HCT116 (cell line): ENCODE data around the gene PRDM11. TPM values are rescaled to one million over a fixed set of nuclear protein-coding genes. Genes with fewer than 3 reads are reported as not detected.
A peak's percentile ranks its signal among the peaks of the same experiment; 100 is the strongest.

Source experiments
- ATAC-seq: fragments of 200-7000 bp; cut with Tn5 transposase; 2 replicates; pipeline ENCODE4 v1.9.1; 2020; ENCODE audit warnings: mild to moderate bottlenecking, moderate library complexity
- BruUV-seq: library from RNA; stranded (reverse); fragments of 400-500 nt; replicated peaks from 2 replicates; lab custom pipeline; 2021; lab: Mats Ljungman, UMichigan
- CTCF ChIA-PET: fragments of 300-600 bp; sonication (Branson Sonifier 250); formaldehyde crosslinking; loops from one replicate; lab custom pipeline; 2021; ENCODE audit warnings: antibody characterized with exemption; lab: Charles Lee
- POLR2A ChIA-PET: fragments of 300-600, 350-600 bp; sonication (Branson Sonifier 250); formaldehyde crosslinking; loops from one replicate; lab custom pipeline; 2021; ENCODE audit warnings: antibody characterized with exemption; lab: Charles Lee
- RAD21 ChIA-PET, 2 experiments: fragments of 300-600 bp; sonication (Branson Sonifier 250); formaldehyde crosslinking; loops; one replicate each; lab custom pipeline; 2023; ENCODE audit warnings: low total read pairs in 2 of 2; ENCODE audit not compliant: uncharacterized antibody in 2 of 2, unreplicated experiment in 2 of 2, low non-redundant PET in 1 of 2; lab: Charles Lee
- DNase-seq: peaks from one replicate; pipeline ENCODE4 v3.0.0-alpha.2; 2010; ENCODE audit warnings: low read depth, low spot score
- H2AFZ ChIP-seq: fragments of 200-600 bp; shearing (Covaris generic), sonication (generic); 2 replicates; pipeline ENCODE4 v1.6.1; 2017; ENCODE audit warnings: low read depth, mixed run types, mixed read lengths, antibody characterized with exemption, low read length; ENCODE audit not compliant: poor library complexity, severe bottlenecking
- H3K27ac ChIP-seq: 2 replicates; pipeline ENCODE4 v1.5.1; 2012; ENCODE audit warnings: low read depth, low read length
- H3K27me3 ChIP-seq: fragments of 200-600 bp; sonication (generic); 2 replicates; pipeline ENCODE4 v1.6.1; 2016; ENCODE audit warnings: mixed run types, low read length, mixed read lengths; ENCODE audit not compliant: insufficient read depth
- H3K36me3 ChIP-seq, 2 experiments: fragments of 200-500 bp in 1 of 2; fragments of 200-600 bp in 1 of 2; sonication (Bioruptor generic) in 1 of 2; sonication (generic) in 1 of 2; 2 replicates each; pipeline versions ENCODE4 v1.5.1 to v1.6.1; 2014 to 2016; ENCODE audit warnings: low read length in 2 of 2, inconsistent platforms in 1 of 2, mixed read lengths in 1 of 2, mixed run types in 1 of 2; ENCODE audit not compliant: insufficient read depth in 2 of 2, control insufficient read depth in 1 of 2
- H3K4me1 ChIP-seq, 2 experiments: fragments of 200-600 bp in 1 of 2; sonication (generic) in 1 of 2; 2 replicates each; pipeline versions ENCODE4 v1.5.1 to v1.6.1; 2012 to 2017; ENCODE audit warnings: low read length in 2 of 2, inconsistent platforms in 1 of 2, mild to moderate bottlenecking in 1 of 2, mixed read lengths in 1 of 2, mixed run types in 1 of 2, moderate library complexity in 1 of 2; ENCODE audit not compliant: insufficient read depth in 2 of 2, control insufficient read depth in 1 of 2
- H3K4me2 ChIP-seq: fragments of 200-600 bp; sonication (generic); 2 replicates; pipeline ENCODE4 v1.6.1; 2017; ENCODE audit warnings: mixed run types, low read length, mixed read lengths
- H3K4me3 ChIP-seq, 2 experiments: fragments of 200-600 bp in 1 of 2; sonication (generic) in 1 of 2; replicated peaks in 1 of 2; 2 replicates each; pipeline ENCODE4 v1.5.1; 2011 to 2016; ENCODE audit warnings: low read length in 2 of 2, control low read depth in 1 of 2, low read depth in 1 of 2, mild to moderate bottlenecking in 1 of 2, mixed read lengths in 1 of 2, mixed run types in 1 of 2
- H3K79me2 ChIP-seq: fragments of 200-600 bp; sonication (generic); 2 replicates; pipeline ENCODE4 v1.6.1; 2017; ENCODE audit warnings: mild to moderate bottlenecking, mixed run types, low read length, moderate library complexity, mixed read lengths; ENCODE audit not compliant: insufficient read depth
- H3K9ac ChIP-seq: fragments of 200-600 bp; sonication (generic); 2 replicates; pipeline ENCODE4 v1.6.1; 2016; ENCODE audit warnings: low read length, mixed read lengths
- H3K9me2 ChIP-seq: fragments of 200-600 bp; sonication (generic), shearing (Covaris generic); 2 replicates; pipeline ENCODE4 v1.6.1; 2017; ENCODE audit warnings: mixed run types, mild to moderate bottlenecking, moderate library complexity; ENCODE audit not compliant: insufficient read depth
- H3K9me3 ChIP-seq, 2 experiments: fragments of 200-500 bp in 1 of 2; fragments of 200-600 bp in 1 of 2; sonication (Bioruptor generic) in 1 of 2; sonication (generic) in 1 of 2; 2 replicates each; pipeline ENCODE4 v1.6.1; 2014 to 2017; ENCODE audit warnings: low read length in 2 of 2, mixed read lengths in 2 of 2, inconsistent platforms in 1 of 2, low read depth in 1 of 2, mild to moderate bottlenecking in 1 of 2, mixed run types in 1 of 2, moderate library complexity in 1 of 2; ENCODE audit not compliant: control insufficient read depth in 1 of 2, insufficient read depth in 1 of 2
- H4K20me1 ChIP-seq: fragments of 200-600 bp; sonication (generic), shearing (Covaris generic); 2 replicates; pipeline ENCODE4 v1.6.1; 2017; ENCODE audit warnings: mixed run types, mild to moderate bottlenecking, moderate library complexity; ENCODE audit not compliant: insufficient read depth
- CBX3 ChIP-seq: IDR thresholded peaks from 2 replicates; pipeline ENCODE4 v1.6.1; 2012; ENCODE audit warnings: low read depth
- CEBPB ChIP-seq: IDR thresholded peaks from 2 replicates; pipeline ENCODE4 v1.6.1; 2012; ENCODE audit warnings: low read depth
- CTCF ChIP-seq, 3 experiments: fragments of 200-600 bp in 1 of 3; sonication (generic) in 1 of 3; IDR thresholded peaks in 2 of 3; conservative IDR thresholded peaks in 1 of 3; 2 replicates each; pipeline ENCODE4 v1.5.1; 2012 to 2017; ENCODE audit warnings: low read depth in 2 of 3, low read length in 2 of 3, antibody characterized with exemption in 1 of 3, borderline replicate concordance in 1 of 3, control low read depth in 1 of 3, mild to moderate bottlenecking in 1 of 3, mixed read lengths in 1 of 3, mixed run types in 1 of 3, moderate library complexity in 1 of 3; ENCODE audit not compliant: insufficient read depth in 1 of 3
- ELF1 ChIP-seq: IDR thresholded peaks from 2 replicates; pipeline ENCODE4 v1.6.1; 2012; ENCODE audit warnings: low read depth, borderline replicate concordance
- POLR2A ChIP-seq: IDR thresholded peaks from 2 replicates; pipeline ENCODE4 v1.7.0; 2011; ENCODE audit warnings: borderline replicate concordance; ENCODE audit not compliant: insufficient read depth, insufficient read length; ENCODE audit errors: extremely low read depth
- POLR2AphosphoS5 ChIP-seq: IDR thresholded peaks from 2 replicates; pipeline ENCODE4 v1.6.1; 2011; ENCODE audit warnings: mild to moderate bottlenecking, low read depth, low read length, moderate library complexity
- RAD21 ChIP-seq: IDR thresholded peaks from 2 replicates; pipeline ENCODE4 v1.6.1; 2012; ENCODE audit warnings: low read depth, mild to moderate bottlenecking
- ZFX ChIP-seq: fragments of 450-650 bp; IDR thresholded peaks from 2 replicates; pipeline ENCODE4 v1.6.1; 2017
- intact Hi-C: fragments of 100-400 bp; cut with micrococcal nuclease; formaldehyde crosslinking; loops from 2 replicates; pipeline ENCODE4 v1.10.0; 2022
- total RNA-seq: library from RNA; stranded (reverse); gene quantifications from one replicate; pipeline ENCODE4 v1.2.1, GENCODE V29; 2021; ENCODE audit not compliant: unreplicated experiment
- TF ChIP-seq, protein P1 (sequence below): IDR thresholded peaks from 2 replicates; pipeline ENCODE4 v1.6.1; 2012
- TF ChIP-seq, protein P2 (sequence below): IDR thresholded peaks from 2 replicates; pipeline ENCODE4 v1.6.1; 2012

PRDM11 gene
- total RNA-seq, 1 experiment from 2014 or later = 9.3 TPM

DNA sequence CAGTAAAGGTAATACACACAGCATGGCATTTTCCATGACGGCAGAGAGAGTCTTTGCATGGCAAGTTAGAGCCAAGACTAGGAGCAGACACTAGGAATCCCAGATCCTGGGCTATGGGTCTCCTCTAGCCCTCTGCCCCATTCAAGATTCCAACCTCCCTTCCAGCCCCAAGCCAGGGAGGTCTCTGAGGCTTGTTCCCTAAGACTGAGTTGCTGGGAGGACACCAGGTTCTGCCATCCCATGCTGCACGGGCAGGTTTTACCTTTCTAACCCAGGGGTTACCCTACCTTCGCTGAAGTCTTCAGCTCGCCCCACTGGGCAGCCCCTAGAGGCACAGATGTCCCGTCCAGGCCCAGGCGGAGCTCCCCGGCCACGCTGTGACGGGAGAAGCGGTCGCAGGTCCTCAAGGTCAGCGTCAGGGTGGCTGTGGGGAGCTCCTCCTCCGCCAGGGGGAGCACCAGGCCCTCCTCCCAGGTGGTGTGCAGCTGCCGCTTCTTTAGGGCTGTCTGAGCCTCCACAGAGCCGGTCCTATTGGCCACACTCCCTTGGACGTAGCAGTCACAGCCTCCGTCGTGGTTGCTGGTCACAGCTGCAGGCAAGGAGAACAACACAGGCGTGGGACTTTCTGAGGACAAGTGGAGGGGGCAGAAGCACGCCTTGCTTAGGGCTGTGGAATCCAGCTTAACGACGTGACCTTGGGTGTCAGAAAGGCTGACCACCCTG, 105.9 kb downstream of the PRDM11 start:
- no peaks in the 10 kb centered on the region for H3K9me3 ChIP-seq
- ChIA-PET RAD21 (interaction anchor here (1.0 to 1.3 kb wide), 4 partner anchors 40 to 519 kb away, joined by 3 to 9 read pairs (median 5); no protein-coding TSS in a partner anchor), POLR2A (interaction anchor here (0.8 to 1.6 kb wide), 5 partner anchors 12 to 519 kb away, joined by 3 to 7 read pairs (median 4); partner anchors contain the start of gene SYT13), CTCF (interaction anchor here (0.6 to 2.2 kb wide), 33 partner anchors 9 to 520 kb away, joined by 3 to 27 read pairs (median 4); partner anchors contain the start of gene SYT13)
- intact Hi-C loops = loop anchor here (1.0 to 10.0 kb wide), 4 partner anchors 41 to 140 kb away; no protein-coding TSS in a partner anchor
- peak; percentile 40 for TF ChIP-seq POLR2A
- TF ChIP-seq POLR2AphosphoS5 = peak; percentile 38
- peak; percentile 88 for TF ChIP-seq RAD21
- TF ChIP-seq CEBPB = no peak
- TF ChIP-seq, protein P1, sequence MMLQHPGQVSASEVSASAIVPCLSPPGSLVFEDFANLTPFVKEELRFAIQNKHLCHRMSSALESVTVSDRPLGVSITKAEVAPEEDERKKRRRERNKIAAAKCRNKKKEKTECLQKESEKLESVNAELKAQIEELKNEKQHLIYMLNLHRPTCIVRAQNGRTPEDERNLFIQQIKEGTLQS = no peak
- TF ChIP-seq ZFX = peak; percentile 33; the same call in 1 of the 2 replicates
- TF ChIP-seq CBX3 = peak; percentile 56; the same call in 1 of the 2 replicates
- TF ChIP-seq ELF1 = no peak
- TF ChIP-seq CTCF (IDR thresholded peaks at IDR 0.05 in 2 of 3, conservative IDR thresholded peaks at IDR 0.05 in 1 of 3; ENCODE audit: borderline replicate concordance in 1 of 3, insufficient read depth in 1 of 3, low read depth in 2 of 3, low read length in 2 of 3) = peak; percentile 88 to 97 (median 90)
- TF ChIP-seq, protein P2, sequence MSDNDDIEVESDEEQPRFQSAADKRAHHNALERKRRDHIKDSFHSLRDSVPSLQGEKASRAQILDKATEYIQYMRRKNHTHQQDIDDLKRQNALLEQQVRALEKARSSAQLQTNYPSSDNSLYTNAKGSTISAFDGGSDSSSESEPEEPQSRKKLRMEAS = peak; percentile 36; the same call in 1 of the 2 replicates
- peak overlapping the region; percentile 36 to 48 for H3K4me3 ChIP-seq
- DNase-seq = peak; percentile 75
- H3K4me2 ChIP-seq = peak overlapping the region; percentile 67
- no peaks in the 10 kb centered on the region for H3K9me2 ChIP-seq
- no peaks in the 10 kb centered on the region for H3K36me3 ChIP-seq
- ATAC-seq = peak; percentile 100
- peak overlapping the region; percentile 66 for H2AFZ ChIP-seq
- BruUV-seq = TSS peak; percentile 58
- H3K79me2 ChIP-seq = no peaks in the 10 kb centered on the region
- H4K20me1 ChIP-seq = no peaks in the 10 kb centered on the region
- H3K9ac ChIP-seq = peak overlapping the region; percentile 51
- H3K27ac ChIP-seq = no peak overlapping the region
- no peaks in the 10 kb centered on the region for H3K27me3 ChIP-seq
- peaks cover 3 to 25% of the 10 kb centered on the region in 2 experiments; a peak in 3 of 4 replicates for H3K4me1 ChIP-seq
